ENCODE data around the gene YEATS2. TPM values are rescaled to one million over a fixed set of nuclear protein-coding genes. Genes with fewer than 3 reads are reported as not detected.

The YEATS2 gene
- total and polyA plus RNA-seq, 2 experiments from 2014 or later, result 15.2 to 72.8 TPM

- DNase-seq (ENCODE audit: low spot score) (no peak), ATAC-seq (no peak)
- TF ChIP-seq ETS1 (IDR thresholded peaks at IDR 0.05) (no peak), REST (IDR thresholded peaks at IDR 0.05; ENCODE audit: unreplicated experiment) (no peak), ZNF462 (CRISPR knock-in tag; IDR thresholded peaks at IDR 0.05) (no peak)
- Mint-ChIP-seq H3K27me3 (ENCODE audit: insufficient read depth, low read depth, poor library complexity) (peaks cover 13% of the 10 kb centered on the region), H3K4me3 (no peak overlapping the region), H3K27ac (no peak overlapping the region), H3K9me3 (no peaks in the 10 kb centered on the region), H3K36me3 (ENCODE audit: low read depth) (peaks cover 29% of the 10 kb centered on the region), H3K4me1 (peaks cover 24% of the 10 kb centered on the region)
- Histone ChIP-seq H3F3A (replicated peaks; ENCODE audit: low read depth) (peaks cover 15% of the 10 kb centered on the region), H3K4me2 (no peak overlapping the region), H3K36me3 (ENCODE audit: insufficient read depth) (0 out of 2 replicates have a peak, but pooled peaks cover under 1% of the 10 kb centered on the region), H3K9me2 (ENCODE audit: insufficient read depth) (no peaks in the 10 kb centered on the region), H3K4me1 (ENCODE audit: insufficient read depth) (peaks cover 6% of the 10 kb centered on the region), H3K27ac (ENCODE audit: low read depth) (no peak overlapping the region), H2AFZ (no peak overlapping the region), H3K4me3 (no peak overlapping the region), H4K20me1 (replicated peaks; ENCODE audit: insufficient read depth) (peaks cover 7% of the 10 kb centered on the region), H3K79me2 (replicated peaks; ENCODE audit: insufficient read depth) (no peaks in the 10 kb centered on the region), H3K27me3 (ENCODE audit: insufficient read depth) (peaks cover 10% of the 10 kb centered on the region)
Observed at GRCh38 chr3:183828538-183828870, 130.9 kb downstream of the YEATS2 start.

All from GM23338 (cell line).